Testis (tissue), 3 donors: Measurements from ENCODE around the gene PRKACA. TPM values are rescaled to one million over a fixed set of nuclear protein-coding genes. Genes with fewer than 3 reads are reported as not detected.
A peak's percentile ranks its signal among the peaks of the same experiment; 100 is the strongest.

ENCODE experiments used
- DNase-seq: peaks from one replicate; pipeline ENCODE4 v3.0.0-alpha.2; 2019
- H3K27ac ChIP-seq, 2 donors: fragments of 200-600 bp; sonication (generic); one replicate each; pipeline ENCODE4 v1.5.1; 2019
- H3K27me3 ChIP-seq: fragments of 200-600 bp; sonication (generic); one replicate; pipeline ENCODE4 v1.5.1; 2019
- H3K36me3 ChIP-seq: fragments of 200-600 bp; sonication (generic); one replicate; pipeline ENCODE4 v1.5.1; 2017; ENCODE audit warnings: low read depth; ENCODE audit errors: missing control alignments
- H3K4me1 ChIP-seq: fragments of 200-600 bp; sonication (generic); one replicate; pipeline ENCODE4 v1.5.1; 2019
- H3K4me3 ChIP-seq, 2 donors: fragments of 200-600 bp; sonication (generic); one replicate each; pipeline ENCODE4 v1.5.1; 2017 to 2019
- H3K9me3 ChIP-seq: fragments of 200-600 bp; sonication (generic); one replicate; pipeline ENCODE4 v1.5.1; 2017
- CTCF ChIP-seq, 3 experiments: fragments of 450-650 bp in 2 of 3; fragments of 200-600 bp in 1 of 3; sonication (generic) in 1 of 3; IDR thresholded peaks; one replicate each; pipeline ENCODE4 v1.5.1; 2016 to 2019; ENCODE audit warnings: antibody characterized with exemption in 3 of 3, mild to moderate bottlenecking in 2 of 3, moderate library complexity in 1 of 3
- POLR2A ChIP-seq: fragments of 450-650 bp; IDR thresholded peaks from one replicate; pipeline ENCODE4 v1.6.1; 2017; ENCODE audit warnings: antibody characterized with exemption, mild to moderate bottlenecking, moderate library complexity
- WGBS, 2 donors: methylation state at CpG; one replicate each; pipeline ENCODE4 v1.1.5; 2018; 5-methylcytosine and 5-hydroxymethylcytosine counted together
- intact Hi-C: fragments of 100-400 bp; cut with DNase I; formaldehyde crosslinking; loops from one replicate; pipeline ENCODE4 v1.15.1; 2023; ENCODE audit warnings: low total_unique reads
- polyA plus RNA-seq: library from polyadenylated mRNA; stranded (reverse); fragments of 350-450 nt; fragmentation: Illumina TruSeq; extraction: RNeasy Lipid Tissue Mini Kit (QIAGEN cat#74804); gene quantifications from one replicate; pipeline ENCODE4 v1.2.3, GENCODE V29; 2014; ENCODE audit warnings: low read depth, low replicate concordance; ENCODE audit not compliant: insufficient read depth
- total RNA-seq, 2 donors: library from RNA; depleted of rRNA; stranded (reverse); fragments of >200 nt; gene quantifications; one replicate each; pipeline ENCODE4 v1.2.3, GENCODE V29; 2016

Gene PRKACA
- total and polyA plus RNA-seq, 3 donors from 2014 or later, result 114 to 203 (median 116) TPM

GRCh38 chr19:14070268-14071050 lies 47.1 kb downstream of the PRKACA start:
- H3K4me3 ChIP-seq, result no peak overlapping the region
- intact Hi-C loops, result loop anchor here (10.0 kb wide), 1 partner anchor 186 kb away; no protein-coding TSS in a partner anchor
- no peaks in the 10 kb centered on the region for H3K36me3 ChIP-seq
- H3K4me1 ChIP-seq, result peaks cover 15% of the 10 kb centered on the region
- no peaks in the 10 kb centered on the region for H3K27me3 ChIP-seq
- no peak for TF ChIP-seq POLR2A
- TF ChIP-seq CTCF (IDR thresholded peaks at IDR 0.05), result no peak
- 95% methylated on average over 39 to 40 of the region's 43 CpGs for WGBS, 2 donors
- H3K9me3 ChIP-seq, result no peaks in the 10 kb centered on the region
- no peak for DNase-seq
- H3K27ac ChIP-seq, result no peak overlapping the region

- Histone ChIP-seq H3K27ac (no peak overlapping the region), H3K4me1 (peaks cover 9% of the 10 kb centered on the region), H3K36me3 (no peaks in the 10 kb centered on the region), H3K9me3 (no peaks in the 10 kb centered on the region), H3K4me3 (no peak overlapping the region), H3K27me3 (no peaks in the 10 kb centered on the region)
- intact Hi-C loops, result no loop called here
- no peak for DNase-seq
- TF ChIP-seq CTCF (IDR thresholded peaks at IDR 0.05) (no peak), POLR2A (no peak)
- WGBS, 2 donors, result 70 to 91% methylated on average over 2 of the region's 2 CpGs
These were observed 51.4 kb downstream of the PRKACA start for GRCh38 chr19:14066134-14066533.

GRCh38 chr19:14063105-14063504 lies 54.5 kb downstream of the PRKACA start:
- H3K9me3 ChIP-seq, result no peaks in the 10 kb centered on the region
- intact Hi-C loops, result no loop called here
- TF ChIP-seq POLR2A, result no peak
- no peaks in the 10 kb centered on the region for H3K27me3 ChIP-seq
- WGBS, 2 donors, result 78 to 85% methylated on average over 7 of the region's 7 CpGs
- H3K4me3 ChIP-seq, result no peak overlapping the region
- no peaks in the 10 kb centered on the region for H3K36me3 ChIP-seq
- H3K27ac ChIP-seq, result no peak overlapping the region
- no peak for DNase-seq
- H3K4me1 ChIP-seq, result peaks cover 10% of the 10 kb centered on the region

- Histone ChIP-seq H3K4me3 (no peak overlapping the region), H3K9me3 (no peaks in the 10 kb centered on the region), H3K27me3 (no peaks in the 10 kb centered on the region), H3K36me3 (no peaks in the 10 kb centered on the region), H3K4me1 (peaks cover 13% of the 10 kb centered on the region), H3K27ac (no peak overlapping the region)
- TF ChIP-seq CTCF (IDR thresholded peaks at IDR 0.05), result no peak
- no peak for TF ChIP-seq POLR2A
- DNase-seq, result no peak
- WGBS, 2 donors, result 89 to 90% methylated on average over 5 of the region's 5 CpGs
- intact Hi-C loops, result no loop called here
These were observed 55.1 kb downstream of the PRKACA start for GRCh38 chr19:14062558-14062855.

- WGBS, 2 donors, result 60 to 71% methylated on average over 14 to 19 of the region's 19 CpGs
- H3K27me3 ChIP-seq, result no peaks in the 10 kb centered on the region
- TF ChIP-seq CTCF (IDR thresholded peaks at IDR 0.05) (no peak), POLR2A (no peak)
- no peaks in the 10 kb centered on the region for H3K36me3 ChIP-seq
- DNase-seq, result peak; percentile 59
- H3K27ac ChIP-seq, result no peak within 1 kb of the TSS
- H3K4me1 ChIP-seq, result peaks cover 13% of the 10 kb centered on the region
- H3K9me3 ChIP-seq, result no peaks in the 10 kb centered on the region
- intact Hi-C loops, result no loop called here
- no peak within 1 kb of the TSS for H3K4me3 ChIP-seq
These were observed 55.6 kb downstream of the PRKACA start, which contains the start of gene PALM3 for GRCh38 chr19:14061751-14062557. Gene PALM3 (minus strand): TSS chr19:14062076. CDS start chr19:14061980, 96 bp downstream.
